ENCODE data around the gene FILIP1. TPM values are rescaled to one million over a fixed set of nuclear protein-coding genes. Genes with fewer than 3 reads are reported as not detected.

FILIP1 gene
- 0.06 TPM for total RNA-seq (2013)
- not detected for polyA plus RNA-seq
- not detected in 2 replicates for polyA minus RNA-seq
- 0 to 2.8 (median 0.05) reads per million in 11 experiments for total RNA-seq

GRCh38 chr6:75493400-75494064, at the start of gene FILIP1:
FILIP1 (minus strand) TSS chr6:75493800; CDS start chr6:75414972, 78,828 bp downstream.
- peaks cover 0 to 2% (median 0%) of the 10 kb centered on the region in 7 donors for H3K9me3 Mint-ChIP-seq
- Histone ChIP-seq H3K9me3 (replicated peaks in 1 of 2; ENCODE audit: control insufficient read depth in 1 of 2, insufficient read depth in 1 of 2, low read length in 2 of 2) (no peaks in the 10 kb centered on the region), H3K27me3 (ENCODE audit: control insufficient read depth in 2 of 2, insufficient read depth in 2 of 2, low read length in 2 of 2) (peaks cover 4 to 16% of the 10 kb centered on the region in 2 donors), H4K20me1 (ENCODE audit: insufficient read depth, low read length) (no peaks in the 10 kb centered on the region), H2AFZ (ENCODE audit: insufficient read depth, low read depth, low read length, poor library complexity, severe bottlenecking) (no peak within 1 kb of the TSS), H3K27ac (ENCODE audit: low read depth in 1 of 2, low read length in 2 of 2) (no peak within 1 kb of the TSS), H3K4me2 (replicated peaks; ENCODE audit: extremely low read depth, low read length, poor library complexity, severe bottlenecking) (no peak within 1 kb of the TSS), H3K79me2 (ENCODE audit: insufficient read depth, low read length) (no peaks in the 10 kb centered on the region), H3K4me1 (ENCODE audit: control insufficient read depth in 1 of 2, insufficient read depth in 2 of 2, low read length in 2 of 2) (no peaks in the 10 kb centered on the region), H3K4me3 (replicated peaks in 1 of 3; ENCODE audit: low read depth in 2 of 3, low read length in 3 of 3) (no peak within 1 kb of the TSS), H3K9ac (ENCODE audit: insufficient read depth, low read length, poor library complexity, severe bottlenecking) (no peak within 1 kb of the TSS), H3K36me3 (replicated peaks in 1 of 2; ENCODE audit: control insufficient read depth in 1 of 2, insufficient read depth in 2 of 2, low read length in 2 of 2) (no peaks in the 10 kb centered on the region)
- intact Hi-C loops (cut with micrococcal nuclease), result no loop called here
- TF ChIP-seq, protein P1, sequence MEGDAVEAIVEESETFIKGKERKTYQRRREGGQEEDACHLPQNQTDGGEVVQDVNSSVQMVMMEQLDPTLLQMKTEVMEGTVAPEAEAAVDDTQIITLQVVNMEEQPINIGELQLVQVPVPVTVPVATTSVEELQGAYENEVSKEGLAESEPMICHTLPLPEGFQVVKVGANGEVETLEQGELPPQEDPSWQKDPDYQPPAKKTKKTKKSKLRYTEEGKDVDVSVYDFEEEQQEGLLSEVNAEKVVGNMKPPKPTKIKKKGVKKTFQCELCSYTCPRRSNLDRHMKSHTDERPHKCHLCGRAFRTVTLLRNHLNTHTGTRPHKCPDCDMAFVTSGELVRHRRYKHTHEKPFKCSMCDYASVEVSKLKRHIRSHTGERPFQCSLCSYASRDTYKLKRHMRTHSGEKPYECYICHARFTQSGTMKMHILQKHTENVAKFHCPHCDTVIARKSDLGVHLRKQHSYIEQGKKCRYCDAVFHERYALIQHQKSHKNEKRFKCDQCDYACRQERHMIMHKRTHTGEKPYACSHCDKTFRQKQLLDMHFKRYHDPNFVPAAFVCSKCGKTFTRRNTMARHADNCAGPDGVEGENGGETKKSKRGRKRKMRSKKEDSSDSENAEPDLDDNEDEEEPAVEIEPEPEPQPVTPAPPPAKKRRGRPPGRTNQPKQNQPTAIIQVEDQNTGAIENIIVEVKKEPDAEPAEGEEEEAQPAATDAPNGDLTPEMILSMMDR (IDR thresholded peaks at IDR 0.05), result no peak
- peaks cover 4 to 32% (median 6%) of the 10 kb centered on the region in 3 donors for H3K27me3 Mint-ChIP-seq (ENCODE audit: low read depth in 3 of 3)
- H3K27ac Mint-ChIP-seq, result no peak within 1 kb of the TSS
- no peak within 1 kb of the TSS for H3K4me3 Mint-ChIP-seq
- H3K4me1 Mint-ChIP-seq, result no peaks in the 10 kb centered on the region
- no peaks in the 10 kb centered on the region for H3K36me3 Mint-ChIP-seq
- no peak for DNase-seq
- WGBS (ENCODE audit: insufficient coverage), result 40% methylated on average over 4 of the region's 10 CpGs

DNA sequence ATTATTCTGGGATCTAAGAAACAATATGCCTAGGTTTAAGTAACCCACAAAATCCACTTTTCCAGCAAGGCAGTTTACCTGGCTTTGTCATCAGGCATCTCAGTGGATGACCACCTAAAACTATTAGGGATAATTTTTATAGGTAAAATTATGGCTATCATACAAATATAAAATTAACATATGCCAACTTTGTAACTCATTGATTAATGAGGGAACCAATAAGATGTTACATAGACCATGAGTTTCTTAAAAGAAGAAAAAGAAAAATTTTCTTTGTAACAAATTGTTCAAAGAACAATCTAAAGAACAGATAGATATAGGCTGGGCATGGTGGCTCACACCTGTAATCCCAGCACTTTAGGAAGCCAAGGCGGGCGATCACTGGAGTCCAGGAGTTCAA, 49.7 kb upstream of the FILIP1 start:
- Histone ChIP-seq H3K4me3 (replicated peaks in 1 of 3; ENCODE audit: low read depth in 2 of 3, low read length in 3 of 3) (no peak overlapping the region), H3K79me2 (ENCODE audit: insufficient read depth, low read length) (no peaks in the 10 kb centered on the region), H3K27ac (ENCODE audit: low read depth in 1 of 2, low read length in 2 of 2) (no peak overlapping the region), H2AFZ (ENCODE audit: insufficient read depth, low read depth, low read length, poor library complexity, severe bottlenecking) (no peak overlapping the region), H3K9ac (ENCODE audit: insufficient read depth, low read length, poor library complexity, severe bottlenecking) (no peak overlapping the region), H4K20me1 (ENCODE audit: insufficient read depth, low read length) (no peaks in the 10 kb centered on the region), H3K4me1 (ENCODE audit: control insufficient read depth in 1 of 2, insufficient read depth in 2 of 2, low read length in 2 of 2) (no peaks in the 10 kb centered on the region), H3K4me2 (replicated peaks; ENCODE audit: extremely low read depth, low read length, poor library complexity, severe bottlenecking) (no peak overlapping the region), H3K27me3 (ENCODE audit: control insufficient read depth in 2 of 2, insufficient read depth in 2 of 2, low read length in 2 of 2) (peaks cover 0 to under 1% of the 10 kb centered on the region in 2 donors), H3K9me3 (replicated peaks in 1 of 2; ENCODE audit: control insufficient read depth in 1 of 2, insufficient read depth in 1 of 2, low read length in 2 of 2) (no peaks in the 10 kb centered on the region), H3K36me3 (replicated peaks in 1 of 2; ENCODE audit: control insufficient read depth in 1 of 2, insufficient read depth in 2 of 2, low read length in 2 of 2) (no peaks in the 10 kb centered on the region)
- Mint-ChIP-seq H3K4me1 (no peaks in the 10 kb centered on the region), H3K9me3 (peaks cover 0 to 7% (median 3%) of the 10 kb centered on the region in 7 donors), H3K27me3 (ENCODE audit: low read depth in 3 of 3) (peaks cover 5 to 8% (median 7%) of the 10 kb centered on the region in 3 donors), H3K27ac (no peak overlapping the region), H3K36me3 (no peaks in the 10 kb centered on the region), H3K4me3 (no peak overlapping the region)
- WGBS (ENCODE audit: insufficient coverage), result no CpG with 5 or more reads among the region's 2 CpGs
- intact Hi-C loops (cut with micrococcal nuclease), result no loop called here
- DNase-seq, result no peak
- TF ChIP-seq, protein P1 (IDR thresholded peaks at IDR 0.05), result no peak
